GM18508 (cell line): ENCODE measurements around the gene UGCG.
A peak's percentile ranks its signal among the peaks of the same experiment; 100 is the strongest.

Experiments used
- ATAC-seq: cut with Tn5 transposase; IDR thresholded peaks from one replicate; pipeline ENCODE4 v1.9.1; 2021; ENCODE audit warnings: moderate number of reproducible peaks; ENCODE audit not compliant: insufficient read depth, unreplicated experiment

UGCG gene

DNA sequence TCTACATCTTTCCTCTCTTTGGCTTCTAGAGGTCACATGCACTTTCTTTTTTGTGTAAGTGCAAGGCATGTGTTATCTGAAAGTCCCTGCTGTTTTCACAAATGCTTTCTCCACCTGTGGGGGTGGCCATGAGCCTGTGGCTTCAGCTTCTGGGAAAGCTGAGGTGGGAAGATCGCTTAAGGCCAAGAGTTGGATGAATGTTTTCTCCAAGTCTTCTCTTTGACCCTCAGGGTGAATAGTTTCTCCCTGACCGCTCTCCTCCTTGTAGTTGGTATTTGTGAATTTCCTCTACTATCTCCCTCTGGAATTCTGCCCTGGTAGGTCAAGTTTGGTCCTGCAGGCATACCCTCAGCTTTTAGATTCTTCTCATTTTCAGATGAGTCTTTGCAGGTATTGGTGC lies 74.2 kb downstream of the UGCG start:
- ATAC-seq, result no peak

- no peak for ATAC-seq
Measured at GRCh38 chr9:111974092-111974681, 77.6 kb downstream of the UGCG start.

DNA sequence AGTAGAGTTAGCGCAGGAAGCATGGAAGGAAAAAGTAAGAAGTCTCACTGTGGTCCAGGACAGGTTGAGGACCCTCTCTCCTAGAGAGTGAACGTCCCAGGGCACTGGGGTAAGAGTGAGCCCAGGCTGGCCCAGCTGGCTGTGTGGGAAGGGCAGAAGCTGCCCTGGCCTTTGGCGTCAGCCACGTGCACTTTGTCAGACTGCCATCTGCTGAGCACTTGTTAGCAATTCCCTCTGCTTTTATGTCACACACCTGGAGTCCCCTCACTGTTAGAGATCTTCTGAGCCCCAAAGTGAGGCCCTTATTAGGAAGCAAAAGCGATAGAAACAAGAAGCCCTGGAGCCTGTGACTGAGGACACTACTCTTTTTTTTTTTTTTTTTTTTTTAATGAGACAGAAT lies 79.1 kb downstream of the UGCG start:
- no peak for ATAC-seq

- no peak for ATAC-seq
Measured at GRCh38 chr9:111978616-111979015, 82.0 kb downstream of the UGCG start.

DNA sequence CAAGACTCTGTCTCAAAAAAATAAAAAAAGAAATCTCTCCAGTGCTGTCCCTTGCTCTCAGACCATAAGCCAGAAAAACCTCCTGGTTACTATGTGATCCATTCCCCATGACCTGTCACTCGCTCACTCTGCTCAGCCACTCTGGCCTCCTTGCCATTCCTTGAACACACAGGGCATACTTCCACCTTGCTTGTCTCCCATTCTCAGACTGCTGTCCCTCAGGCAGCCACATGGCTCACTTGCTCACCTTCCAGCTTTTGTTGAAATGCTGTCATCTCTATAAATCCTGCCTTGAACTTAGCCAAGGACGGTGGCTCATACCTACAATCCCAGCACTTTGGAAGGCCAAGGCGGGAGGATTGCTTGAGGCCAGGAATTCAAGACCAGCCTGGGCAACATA lies 82.9 kb downstream of the UGCG start:
- no peak for ATAC-seq

GRCh38 chr9:111980398-111980797 lies 83.8 kb downstream of the UGCG start:
- no peak for ATAC-seq

- peak; percentile 65 for ATAC-seq
Measured at GRCh38 chr9:111983484-111983908, 86.9 kb downstream of the UGCG start.

GRCh38 chr9:111984086-111984802 lies 87.6 kb downstream of the UGCG start:
- ATAC-seq, result no peak
